Measurements from ENCODE around the gene RGL1. TPM values are rescaled to one million over a fixed set of nuclear protein-coding genes. Genes with fewer than 3 reads are reported as not detected.

The RGL1 gene
- total and polyA plus RNA-seq, 7 donors = 8.3 to 42.1 (median 23.8) TPM

DNA sequence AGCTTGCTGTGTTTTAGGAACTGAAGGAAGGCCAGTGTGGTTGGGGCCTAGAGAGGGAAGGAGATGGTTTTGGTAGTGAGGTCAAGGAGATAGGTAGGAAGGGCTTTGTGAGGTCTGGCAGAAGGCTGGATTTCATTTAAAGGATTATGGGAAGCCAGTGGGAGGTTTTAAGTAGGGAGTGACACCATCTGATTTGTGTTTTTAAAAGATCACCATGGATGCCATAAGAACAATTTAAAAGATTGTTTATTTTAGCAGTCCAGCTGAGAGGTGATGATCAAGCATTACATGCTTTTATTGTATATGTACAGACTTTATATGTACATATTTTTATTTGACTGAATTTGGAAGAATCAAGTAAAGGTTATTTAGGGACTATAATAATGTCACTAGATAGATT is 26.4 kb downstream of the RGL1 start:
- Histone ChIP-seq H3K36me3 (no peaks in the 10 kb centered on the region), H3K9me3 (no peaks in the 10 kb centered on the region), H3K4me3 (no peak overlapping the region), H3K27me3 (no peaks in the 10 kb centered on the region), H3K4me1 (peaks cover 0 to 80% (median 55%) of the 10 kb centered on the region in 4 donors), H3K27ac (peak overlapping the region in 3 of 4 donors; percentile 21 to 33 (median 30))
- no peak for DNase-seq
- no peak for TF ChIP-seq POLR2AphosphoS5 (IDR thresholded peaks at IDR 0.05)
- TF ChIP-seq, protein P1, sequence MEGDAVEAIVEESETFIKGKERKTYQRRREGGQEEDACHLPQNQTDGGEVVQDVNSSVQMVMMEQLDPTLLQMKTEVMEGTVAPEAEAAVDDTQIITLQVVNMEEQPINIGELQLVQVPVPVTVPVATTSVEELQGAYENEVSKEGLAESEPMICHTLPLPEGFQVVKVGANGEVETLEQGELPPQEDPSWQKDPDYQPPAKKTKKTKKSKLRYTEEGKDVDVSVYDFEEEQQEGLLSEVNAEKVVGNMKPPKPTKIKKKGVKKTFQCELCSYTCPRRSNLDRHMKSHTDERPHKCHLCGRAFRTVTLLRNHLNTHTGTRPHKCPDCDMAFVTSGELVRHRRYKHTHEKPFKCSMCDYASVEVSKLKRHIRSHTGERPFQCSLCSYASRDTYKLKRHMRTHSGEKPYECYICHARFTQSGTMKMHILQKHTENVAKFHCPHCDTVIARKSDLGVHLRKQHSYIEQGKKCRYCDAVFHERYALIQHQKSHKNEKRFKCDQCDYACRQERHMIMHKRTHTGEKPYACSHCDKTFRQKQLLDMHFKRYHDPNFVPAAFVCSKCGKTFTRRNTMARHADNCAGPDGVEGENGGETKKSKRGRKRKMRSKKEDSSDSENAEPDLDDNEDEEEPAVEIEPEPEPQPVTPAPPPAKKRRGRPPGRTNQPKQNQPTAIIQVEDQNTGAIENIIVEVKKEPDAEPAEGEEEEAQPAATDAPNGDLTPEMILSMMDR (IDR thresholded peaks at IDR 0.05) = no peak
- no peak for TF ChIP-seq EP300 (IDR thresholded peaks at IDR 0.05)
- TF ChIP-seq POLR2A (IDR thresholded peaks at IDR 0.05) = no peak
- intact Hi-C loops (cut with DNase I) = no loop called here

DNA sequence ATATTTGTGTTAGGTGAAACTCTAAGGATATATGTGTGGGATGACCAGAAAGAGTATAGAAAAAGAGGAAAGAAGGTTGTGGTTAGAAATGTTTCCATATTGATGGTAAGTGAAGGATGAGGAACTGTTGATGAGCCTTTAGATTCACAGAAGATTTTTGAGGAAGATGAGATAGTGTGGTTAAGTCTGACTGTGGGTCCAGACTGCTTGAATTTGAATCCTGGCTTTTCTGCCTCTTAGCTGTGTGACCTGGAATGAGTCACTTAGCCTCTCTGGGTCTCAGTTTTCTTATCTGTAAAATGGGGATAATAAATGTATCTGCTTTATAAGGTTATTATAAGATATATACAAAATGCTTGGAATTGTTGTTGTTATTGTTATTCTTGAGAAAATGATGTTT is 27.5 kb downstream of the RGL1 start:
- H3K27me3 ChIP-seq = no peaks in the 10 kb centered on the region
- H3K27ac ChIP-seq = peak overlapping the region in 2 of 4 donors; percentile 30 to 64
- no peak overlapping the region for H3K4me3 ChIP-seq
- no peaks in the 10 kb centered on the region for H3K36me3 ChIP-seq
- no peaks in the 10 kb centered on the region for H3K9me3 ChIP-seq
- intact Hi-C loops (cut with DNase I) = no loop called here
- TF ChIP-seq EP300 (IDR thresholded peaks at IDR 0.05) = no peak
- TF ChIP-seq POLR2AphosphoS5 (IDR thresholded peaks at IDR 0.05) = no peak
- no peak for TF ChIP-seq POLR2A (IDR thresholded peaks at IDR 0.05)
- TF ChIP-seq, protein P1 (IDR thresholded peaks at IDR 0.05) = no peak
- no peak for DNase-seq
- peaks cover 0 to 82% (median 57%) of the 10 kb centered on the region in 4 donors for H3K4me1 ChIP-seq

DNA sequence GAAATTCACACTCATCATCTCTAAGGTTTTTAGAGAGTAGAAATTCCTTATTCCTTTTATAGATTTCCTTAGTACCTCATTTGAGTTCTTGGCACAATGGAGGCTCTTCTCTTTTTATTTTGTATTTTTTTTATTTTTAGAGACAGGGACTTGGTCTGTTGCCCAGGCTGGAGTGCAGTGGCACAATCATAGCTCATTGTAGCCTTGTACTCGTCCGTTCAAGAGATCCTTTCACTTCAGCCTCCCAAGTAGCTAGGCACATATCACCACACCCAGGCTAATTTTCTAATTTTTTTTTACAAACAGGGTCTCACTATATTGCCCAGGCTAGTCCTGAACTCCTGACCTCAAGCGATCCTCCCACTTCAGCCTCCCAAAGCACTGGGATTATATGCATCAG is 29.6 kb downstream of the RGL1 start:
- intact Hi-C loops (cut with DNase I) = no loop called here
- Histone ChIP-seq H3K9me3 (no peaks in the 10 kb centered on the region), H3K27ac (peak overlapping the region; percentile 54 to 69 (median 62)), H3K4me1 (peaks cover 0 to 62% (median 43%) of the 10 kb centered on the region in 4 donors), H3K4me3 (no peak overlapping the region), H3K36me3 (no peaks in the 10 kb centered on the region), H3K27me3 (no peaks in the 10 kb centered on the region)
- peak; percentile 77 for DNase-seq
- 72 to 78% methylated on average over 3 of the region's 3 CpGs for WGBS, 2 donors
- TF ChIP-seq EP300 (IDR thresholded peaks at IDR 0.05) (peak in 1 of 4 donors; percentile 20), POLR2AphosphoS5 (IDR thresholded peaks at IDR 0.05) (peak in 3 of 4 donors; percentile 14 to 59 (median 49)), POLR2A (IDR thresholded peaks at IDR 0.05) (no peak)
- TF ChIP-seq, protein P1 (IDR thresholded peaks at IDR 0.05) = no peak

DNA sequence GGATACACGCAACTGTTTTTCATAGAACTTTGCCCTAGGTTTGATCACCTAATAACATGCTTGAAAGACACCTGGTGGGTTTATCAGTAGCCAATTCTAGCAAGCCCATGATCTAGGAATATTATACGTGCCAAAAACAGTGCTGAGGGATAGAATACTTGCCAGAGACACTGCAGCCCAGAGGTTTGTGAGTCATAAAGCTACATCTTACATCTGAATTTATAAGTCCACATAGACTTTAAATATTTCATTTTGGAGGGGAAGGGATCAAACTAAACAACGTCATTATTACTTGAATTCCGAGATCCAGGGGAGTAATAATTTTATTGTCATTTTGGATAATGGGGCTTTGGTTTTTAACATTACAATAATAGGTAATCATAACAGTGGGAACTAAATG is 31.7 kb downstream of the RGL1 start:
- H3K4me1 ChIP-seq = peaks cover 0 to 42% (median 38%) of the 10 kb centered on the region in 4 donors
- no peaks in the 10 kb centered on the region for H3K27me3 ChIP-seq
- TF ChIP-seq, protein P1 (IDR thresholded peaks at IDR 0.05) = no peak
- TF ChIP-seq EP300 (IDR thresholded peaks at IDR 0.05) (no peak), POLR2AphosphoS5 (IDR thresholded peaks at IDR 0.05) (no peak)
- peak overlapping the region in 1 of 4 donors; percentile 3 for H3K27ac ChIP-seq
- no peaks in the 10 kb centered on the region for H3K9me3 ChIP-seq
- H3K36me3 ChIP-seq = no peaks in the 10 kb centered on the region
- DNase-seq = no peak
- no peak overlapping the region for H3K4me3 ChIP-seq
- 84 to 86% methylated on average over 4 of the region's 4 CpGs for WGBS, 2 donors
- intact Hi-C loops (cut with DNase I) = no loop called here

- WGBS, 2 donors = 84 to 85% methylated on average over 1 of the region's 1 CpG
- intact Hi-C loops (cut with DNase I) = no loop called here
- Histone ChIP-seq H3K4me1 (peaks cover 0 to 45% (median 41%) of the 10 kb centered on the region in 4 donors), H3K36me3 (no peaks in the 10 kb centered on the region), H3K27me3 (no peaks in the 10 kb centered on the region), H3K27ac (no peak overlapping the region), H3K9me3 (no peaks in the 10 kb centered on the region), H3K4me3 (no peak overlapping the region)
- TF ChIP-seq, protein P1 (IDR thresholded peaks at IDR 0.05) = no peak
- no peak for TF ChIP-seq POLR2AphosphoS5 (IDR thresholded peaks at IDR 0.05)
- no peak for TF ChIP-seq POLR2A (IDR thresholded peaks at IDR 0.05)
- TF ChIP-seq EP300 (IDR thresholded peaks at IDR 0.05) = no peak
- no peak for DNase-seq
Observed at GRCh38 chr1:183837062-183837461, 32.1 kb downstream of the RGL1 start.

All from sigmoid colon (tissue), 7 donors.